Neural cell (in vitro differentiated cells): Measurements from ENCODE around the gene TEX54. TPM values are rescaled to one million over a fixed set of nuclear protein-coding genes. Genes with fewer than 3 reads are reported as not detected.

Experiments
- H2AFZ ChIP-seq: fragments of 200-600, 300-800 bp; sonication (generic), shearing (Covaris generic); 2 replicates; pipeline ENCODE4 v1.6.0; 2014; ENCODE audit warnings: low read depth, mild to moderate bottlenecking, antibody characterized with exemption, low read length, moderate library complexity
- H3F3A ChIP-seq: fragments of 200-600 bp; shearing (Covaris generic); 2 replicates; pipeline ENCODE4 v1.6.1; 2016; ENCODE audit warnings: mild to moderate bottlenecking, moderate library complexity, mixed read lengths, antibody characterized with exemption, low read length; ENCODE audit not compliant: insufficient read depth, poor library complexity, severe bottlenecking
- H3K27ac ChIP-seq: fragments of 200-600, 300-800 bp; sonication (generic), shearing (Covaris generic); 2 replicates; pipeline ENCODE4 v1.5.1; 2014; ENCODE audit warnings: mild to moderate bottlenecking, low read length, moderate library complexity
- H3K27me3 ChIP-seq: fragments of 300-800, 200-600 bp; sonication (generic), shearing (Covaris generic); 2 replicates; pipeline ENCODE4 v1.6.0; 2014; ENCODE audit warnings: mild to moderate bottlenecking, low read depth, low read length, moderate library complexity; ENCODE audit not compliant: insufficient read depth
- H3K36me3 ChIP-seq: fragments of 300-800, 200-600 bp; sonication (generic), shearing (Covaris generic); 2 replicates; pipeline ENCODE4 v1.5.1; 2014; ENCODE audit warnings: mild to moderate bottlenecking, antibody characterized with exemption, low read length, moderate library complexity; ENCODE audit not compliant: insufficient read depth
- H3K4me2 ChIP-seq: fragments of 300-800, 200-600 bp; sonication (generic), shearing (Covaris generic); 2 replicates; pipeline ENCODE4 v1.6.0; 2014; ENCODE audit warnings: mild to moderate bottlenecking, low read length
- H3K4me3 ChIP-seq: fragments of 300-800, 200-600 bp; sonication (generic), shearing (Covaris generic); 2 replicates; pipeline ENCODE4 v1.5.1; 2014; ENCODE audit warnings: mild to moderate bottlenecking, low read length, moderate library complexity
- H3K79me2 ChIP-seq: fragments of 200-600 bp; shearing (Covaris generic); replicated peaks from 2 replicates; pipeline ENCODE4 v1.6.0; 2014; ENCODE audit warnings: mild to moderate bottlenecking, low read length, moderate library complexity; ENCODE audit not compliant: insufficient read depth
- H3K9ac ChIP-seq: fragments of 300-800, 200-600 bp; sonication (generic), shearing (Covaris generic); 2 replicates; pipeline ENCODE4 v1.6.1; 2016; ENCODE audit warnings: mild to moderate bottlenecking, low read length, mixed read lengths
- H3K9me2 ChIP-seq: fragments of 200-600 bp; shearing (Covaris generic); 2 replicates; pipeline ENCODE4 v1.6.1; 2016; ENCODE audit warnings: mild to moderate bottlenecking, low read length, mixed read lengths; ENCODE audit not compliant: insufficient read depth
- H3K9me3 ChIP-seq: fragments of 200-600, 300-800 bp; sonication (generic), shearing (Covaris generic); 2 replicates; pipeline ENCODE4 v1.6.1; 2016; ENCODE audit warnings: mild to moderate bottlenecking, mixed run types, low read length, moderate library complexity, mixed read lengths
- H4K20me1 ChIP-seq: fragments of 200-600 bp; shearing (Covaris generic); 2 replicates; pipeline ENCODE4 v1.6.1; 2016; ENCODE audit warnings: mild to moderate bottlenecking, mixed run types; ENCODE audit not compliant: insufficient read depth
- EP300 ChIP-seq: fragments of 450-650 bp; conservative IDR thresholded peaks from 2 replicates; pipeline ENCODE4 v1.6.1; 2014; ENCODE audit warnings: antibody characterized with exemption, mild to moderate bottlenecking, moderate library complexity; ENCODE audit not compliant: poor library complexity, severe bottlenecking
- EZH2 ChIP-seq: fragments of 200-600, 300-800 bp; shearing (Covaris generic), sonication (generic); IDR thresholded peaks from 2 replicates; pipeline ENCODE4 v1.6.1; 2014; ENCODE audit warnings: antibody characterized with exemption, low read length, borderline replicate concordance, mild to moderate bottlenecking; ENCODE audit not compliant: insufficient read depth, poor library complexity, severe bottlenecking
- MXI1 ChIP-seq: fragments of 450-650 bp; conservative IDR thresholded peaks from 2 replicates; pipeline ENCODE4 v1.6.1; 2014; ENCODE audit warnings: antibody characterized with exemption, mild to moderate bottlenecking; ENCODE audit not compliant: poor library complexity, severe bottlenecking
- POLR2AphosphoS5 ChIP-seq: IDR thresholded peaks from 2 replicates; pipeline ENCODE4 v1.6.1; 2012
- RAD21 ChIP-seq: fragments of 450-650 bp; conservative IDR thresholded peaks from 2 replicates; pipeline ENCODE4 v1.6.1; 2014; ENCODE audit warnings: antibody characterized with exemption, mild to moderate bottlenecking, moderate library complexity
- SMC3 ChIP-seq: fragments of 450-650 bp; conservative IDR thresholded peaks from 2 replicates; pipeline ENCODE4 v1.6.1; 2014; ENCODE audit warnings: antibody characterized with exemption, mild to moderate bottlenecking, moderate library complexity; ENCODE audit not compliant: poor library complexity
- TAF1 ChIP-seq: IDR thresholded peaks from 2 replicates; pipeline ENCODE4 v1.6.1; 2012; ENCODE audit warnings: low read depth
- polyA plus RNA-seq: library from polyadenylated mRNA; depleted of rRNA; stranded (reverse); fragments of >200 nt; gene quantifications from 2 replicates; pipeline ENCODE4 v1.2.3, GENCODE V29; 2014
- TF ChIP-seq, protein P1 (sequence below): fragments of 450-650 bp; IDR thresholded peaks from 2 replicates; pipeline ENCODE4 v1.5.1; 2014; ENCODE audit warnings: antibody characterized with exemption, mild to moderate bottlenecking, moderate library complexity; ENCODE audit not compliant: poor library complexity, severe bottlenecking
- TF ChIP-seq, protein P2 (sequence below): IDR thresholded peaks from 2 replicates; pipeline ENCODE4 v1.6.1; 2012; ENCODE audit warnings: borderline replicate concordance

TEX54 gene
- polyA plus RNA-seq, 1 donor from 2014 or later: not detected

DNA sequence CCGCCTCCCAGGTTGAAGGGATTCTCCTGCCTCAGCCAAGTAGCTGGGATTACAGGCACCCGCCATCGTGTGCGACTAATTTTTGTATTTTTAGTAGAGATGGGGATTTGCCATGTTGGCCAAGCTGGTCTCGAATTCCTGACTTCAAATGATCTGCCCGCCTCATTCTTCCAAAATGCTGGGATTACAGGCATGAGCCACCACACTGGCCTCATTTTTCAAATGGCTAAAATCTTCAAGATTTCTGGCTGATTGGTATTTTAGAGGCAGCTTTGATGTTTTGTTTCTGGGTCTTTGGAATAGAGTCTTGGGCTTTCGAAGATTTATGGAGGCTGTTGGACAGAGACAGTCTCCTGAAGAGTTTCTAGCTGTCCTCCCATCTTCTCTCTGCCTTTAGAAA, 42.2 kb upstream of the TEX54 start:
- Histone ChIP-seq H3K36me3 (no peaks in the 10 kb centered on the region), H3K4me2 (no peak overlapping the region), H3K4me3 (no peak overlapping the region), H2AFZ (no peak overlapping the region), H3K9me3 (no peaks in the 10 kb centered on the region), H3F3A (no peaks in the 10 kb centered on the region), H3K9ac (no peak overlapping the region), H3K9me2 (no peaks in the 10 kb centered on the region), H3K27ac (no peak overlapping the region), H3K79me2 (peaks cover 9% of the 10 kb centered on the region), H3K27me3 (no peaks in the 10 kb centered on the region), H4K20me1 (no peaks in the 10 kb centered on the region)
- no peak for TF ChIP-seq EZH2
- TF ChIP-seq, protein P1, sequence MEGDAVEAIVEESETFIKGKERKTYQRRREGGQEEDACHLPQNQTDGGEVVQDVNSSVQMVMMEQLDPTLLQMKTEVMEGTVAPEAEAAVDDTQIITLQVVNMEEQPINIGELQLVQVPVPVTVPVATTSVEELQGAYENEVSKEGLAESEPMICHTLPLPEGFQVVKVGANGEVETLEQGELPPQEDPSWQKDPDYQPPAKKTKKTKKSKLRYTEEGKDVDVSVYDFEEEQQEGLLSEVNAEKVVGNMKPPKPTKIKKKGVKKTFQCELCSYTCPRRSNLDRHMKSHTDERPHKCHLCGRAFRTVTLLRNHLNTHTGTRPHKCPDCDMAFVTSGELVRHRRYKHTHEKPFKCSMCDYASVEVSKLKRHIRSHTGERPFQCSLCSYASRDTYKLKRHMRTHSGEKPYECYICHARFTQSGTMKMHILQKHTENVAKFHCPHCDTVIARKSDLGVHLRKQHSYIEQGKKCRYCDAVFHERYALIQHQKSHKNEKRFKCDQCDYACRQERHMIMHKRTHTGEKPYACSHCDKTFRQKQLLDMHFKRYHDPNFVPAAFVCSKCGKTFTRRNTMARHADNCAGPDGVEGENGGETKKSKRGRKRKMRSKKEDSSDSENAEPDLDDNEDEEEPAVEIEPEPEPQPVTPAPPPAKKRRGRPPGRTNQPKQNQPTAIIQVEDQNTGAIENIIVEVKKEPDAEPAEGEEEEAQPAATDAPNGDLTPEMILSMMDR: no peak
- TF ChIP-seq SMC3: no peak
- no peak for TF ChIP-seq POLR2AphosphoS5
- TF ChIP-seq EP300: no peak
- TF ChIP-seq, protein P2, sequence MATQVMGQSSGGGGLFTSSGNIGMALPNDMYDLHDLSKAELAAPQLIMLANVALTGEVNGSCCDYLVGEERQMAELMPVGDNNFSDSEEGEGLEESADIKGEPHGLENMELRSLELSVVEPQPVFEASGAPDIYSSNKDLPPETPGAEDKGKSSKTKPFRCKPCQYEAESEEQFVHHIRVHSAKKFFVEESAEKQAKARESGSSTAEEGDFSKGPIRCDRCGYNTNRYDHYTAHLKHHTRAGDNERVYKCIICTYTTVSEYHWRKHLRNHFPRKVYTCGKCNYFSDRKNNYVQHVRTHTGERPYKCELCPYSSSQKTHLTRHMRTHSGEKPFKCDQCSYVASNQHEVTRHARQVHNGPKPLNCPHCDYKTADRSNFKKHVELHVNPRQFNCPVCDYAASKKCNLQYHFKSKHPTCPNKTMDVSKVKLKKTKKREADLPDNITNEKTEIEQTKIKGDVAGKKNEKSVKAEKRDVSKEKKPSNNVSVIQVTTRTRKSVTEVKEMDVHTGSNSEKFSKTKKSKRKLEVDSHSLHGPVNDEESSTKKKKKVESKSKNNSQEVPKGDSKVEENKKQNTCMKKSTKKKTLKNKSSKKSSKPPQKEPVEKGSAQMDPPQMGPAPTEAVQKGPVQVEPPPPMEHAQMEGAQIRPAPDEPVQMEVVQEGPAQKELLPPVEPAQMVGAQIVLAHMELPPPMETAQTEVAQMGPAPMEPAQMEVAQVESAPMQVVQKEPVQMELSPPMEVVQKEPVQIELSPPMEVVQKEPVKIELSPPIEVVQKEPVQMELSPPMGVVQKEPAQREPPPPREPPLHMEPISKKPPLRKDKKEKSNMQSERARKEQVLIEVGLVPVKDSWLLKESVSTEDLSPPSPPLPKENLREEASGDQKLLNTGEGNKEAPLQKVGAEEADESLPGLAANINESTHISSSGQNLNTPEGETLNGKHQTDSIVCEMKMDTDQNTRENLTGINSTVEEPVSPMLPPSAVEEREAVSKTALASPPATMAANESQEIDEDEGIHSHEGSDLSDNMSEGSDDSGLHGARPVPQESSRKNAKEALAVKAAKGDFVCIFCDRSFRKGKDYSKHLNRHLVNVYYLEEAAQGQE: no peak
- no peak for TF ChIP-seq RAD21
- no peak for TF ChIP-seq MXI1
- no peak for TF ChIP-seq TAF1

DNA sequence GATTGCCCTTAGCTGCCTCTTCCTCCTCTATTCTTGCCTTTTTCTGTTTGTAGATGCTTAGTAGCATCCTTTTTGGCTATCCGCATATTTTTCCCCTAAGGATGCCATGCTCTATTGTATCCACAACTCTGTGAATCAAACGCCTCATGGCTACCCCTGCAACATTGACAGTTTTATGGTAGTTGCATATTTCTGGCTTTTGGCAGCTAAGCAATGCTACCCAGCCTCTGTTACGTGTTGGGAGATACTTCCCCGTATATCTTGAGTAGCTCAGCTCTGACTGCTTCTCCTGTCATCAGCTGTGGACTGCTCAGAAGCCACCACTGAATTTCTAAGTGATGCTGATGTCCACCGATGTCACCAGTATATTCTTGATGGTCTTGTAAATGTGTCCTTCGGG, 33.0 kb upstream of the TEX54 start:
- H3K9me3 ChIP-seq: no peaks in the 10 kb centered on the region
- H3K36me3 ChIP-seq: no peaks in the 10 kb centered on the region
- no peaks in the 10 kb centered on the region for H3F3A ChIP-seq
- H3K9me2 ChIP-seq: no peaks in the 10 kb centered on the region
- TF ChIP-seq EP300 (no peak), POLR2AphosphoS5 (no peak), TAF1 (no peak), RAD21 (no peak), SMC3 (no peak), MXI1 (no peak), EZH2 (no peak)
- TF ChIP-seq, protein P1: no peak
- TF ChIP-seq, protein P2: no peak
- H3K9ac ChIP-seq: no peak overlapping the region
- H3K4me2 ChIP-seq: no peak overlapping the region
- no peaks in the 10 kb centered on the region for H4K20me1 ChIP-seq
- no peaks in the 10 kb centered on the region for H3K27me3 ChIP-seq
- H3K27ac ChIP-seq: no peak overlapping the region
- no peak overlapping the region for H3K4me3 ChIP-seq
- no peak overlapping the region for H2AFZ ChIP-seq
- peaks cover 7% of the 10 kb centered on the region for H3K79me2 ChIP-seq
